Activated CD8-positive, alpha-beta memory T cell treated with anti-CD3 and anti-CD28 coated beads for 4 hours (primary cell): Measurements from ENCODE around the gene EIF5A.
A peak's percentile ranks its signal among the peaks of the same experiment; 100 is the strongest.

ENCODE experiments used
- DNase-seq, 2 donors: peaks; one replicate each; pipeline ENCODE4 v3.0.0-alpha.2; 2020; ENCODE audit warnings: low read depth in 2 of 2

Gene EIF5A

GRCh38 chr17:7285679-7286078 lies 21.7 kb upstream of the EIF5A start:
- no peak for DNase-seq

- DNase-seq, result no peak
These were observed 18.0 kb upstream of the EIF5A start for GRCh38 chr17:7289256-7290032.

- DNase-seq, result no peak
These were observed 17.3 kb upstream of the EIF5A start for GRCh38 chr17:7290166-7290565.

GRCh38 chr17:7290685-7291084 lies 16.7 kb upstream of the EIF5A start:
- DNase-seq, result no peak

- DNase-seq, result no peak
These were observed 15.2 kb upstream of the EIF5A start for GRCh38 chr17:7292194-7292593.

GRCh38 chr17:7292729-7293128 lies 14.7 kb upstream of the EIF5A start:
- DNase-seq, result no peak

- no peak for DNase-seq
These were observed 14.3 kb upstream of the EIF5A start for GRCh38 chr17:7293159-7293558.

- DNase-seq, result no peak
These were observed 13.4 kb upstream of the EIF5A start for GRCh38 chr17:7293816-7294613.

GRCh38 chr17:7294614-7295153 lies 12.7 kb upstream of the EIF5A start, which contains the start of gene YBX2:
YBX2 (minus strand) TSS chr17:7294639; CDS start chr17:7294500, 139 bp downstream.
- peak in 1 of 2 donors; percentile 61 for DNase-seq

- DNase-seq, result no peak
These were observed 11.9 kb upstream of the EIF5A start for GRCh38 chr17:7295230-7296180.

GRCh38 chr17:7296189-7296861 lies 11.1 kb upstream of the EIF5A start:
- no peak for DNase-seq

GRCh38 chr17:7304179-7304578 lies 3.2 kb upstream of the EIF5A start:
- DNase-seq, result no peak

GRCh38 chr17:7307686-7308624 lies 527 bp downstream of the EIF5A start:
- no peak for DNase-seq

GRCh38 chr17:7308625-7309433 lies 1.4 kb downstream of the EIF5A start:
- peak; percentile 77 to 88 for DNase-seq

GRCh38 chr17:7309628-7310027 lies 2.2 kb downstream of the EIF5A start:
- DNase-seq, result no peak

GRCh38 chr17:7311110-7311705 lies 3.8 kb downstream of the EIF5A start:
- no peak for DNase-seq

GRCh38 chr17:7312432-7313087 lies 5.1 kb downstream of the EIF5A start:
- no peak for DNase-seq
